ENCODE measurements around the gene MATK.

Gene MATK

GRCh38 chr19:3823350-3823713, 37.2 kb upstream of the MATK start:
- no peak for DNase-seq
- no peak overlapping the region for H4K5ac ChIP-seq (ENCODE audit: low read length)

GRCh38 chr19:3822683-3823349, 36.6 kb upstream of the MATK start:
- H2BK120ac ChIP-seq (ENCODE audit: low read depth, low read length), result no peak overlapping the region
- no peak overlapping the region for H3K27ac ChIP-seq (ENCODE audit: low read depth, low read length)
- no peaks in the 10 kb centered on the region for H3K27me3 ChIP-seq (ENCODE audit: insufficient read depth, low read length, poor library complexity)
- H3K18ac ChIP-seq (ENCODE audit: low read length), result no peak overlapping the region
- no peak overlapping the region for H2AK5ac ChIP-seq (ENCODE audit: low read length)
- no peak overlapping the region for H2BK5ac ChIP-seq (ENCODE audit: low read length)
- no CpG with 5 or more reads among the region's 26 CpGs for WGBS (ENCODE audit: extremely low coverage, insufficient coverage, low lambda C conversion rate)
- H4K8ac ChIP-seq (ENCODE audit: low read depth, low read length), result no peak overlapping the region
- no peak overlapping the region for H2BK15ac ChIP-seq (replicated peaks; ENCODE audit: low read depth)
- H3K56ac ChIP-seq (ENCODE audit: low read length), result no peak overlapping the region
- no peak overlapping the region for H3K4me3 ChIP-seq (ENCODE audit: low read length)
- no peak overlapping the region for H3K23ac ChIP-seq (ENCODE audit: low read length)
- no peaks in the 10 kb centered on the region for H3K79me1 ChIP-seq (ENCODE audit: low read length)
- no peaks in the 10 kb centered on the region for H3K4me1 ChIP-seq (ENCODE audit: control insufficient read depth, low read depth, low read length)
- no peaks in the 10 kb centered on the region for H3K36me3 ChIP-seq (ENCODE audit: control insufficient read depth, insufficient read depth, low read length)
- H3K4me2 ChIP-seq (ENCODE audit: low read length), result no peak overlapping the region
- H3K4ac ChIP-seq (ENCODE audit: low read depth, low read length), result no peak overlapping the region
- no peak overlapping the region for H4K5ac ChIP-seq (ENCODE audit: low read length)
- H3K9ac ChIP-seq (ENCODE audit: low read length), result no peak overlapping the region
- no peaks in the 10 kb centered on the region for H3K79me2 ChIP-seq (ENCODE audit: control insufficient read depth, insufficient read depth, low read length)
- DNase-seq, result no peak

More at GRCh38 chr19:3823350-3823713, 37.2 kb upstream of the MATK start:
- Histone ChIP-seq H3K36me3 (ENCODE audit: control insufficient read depth, insufficient read depth, low read length) (no peaks in the 10 kb centered on the region), H3K79me1 (ENCODE audit: low read length) (no peaks in the 10 kb centered on the region), H3K27me3 (ENCODE audit: insufficient read depth, low read length, poor library complexity) (no peaks in the 10 kb centered on the region), H3K18ac (ENCODE audit: low read length) (no peak overlapping the region), H3K9ac (ENCODE audit: low read length) (no peak overlapping the region), H3K56ac (ENCODE audit: low read length) (no peak overlapping the region), H3K4me2 (ENCODE audit: low read length) (no peak overlapping the region), H2BK15ac (replicated peaks; ENCODE audit: low read depth) (no peak overlapping the region), H4K8ac (ENCODE audit: low read depth, low read length) (no peak overlapping the region), H3K4me3 (ENCODE audit: low read length) (no peak overlapping the region), H2BK120ac (ENCODE audit: low read depth, low read length) (no peak overlapping the region), H3K4ac (ENCODE audit: low read depth, low read length) (no peak overlapping the region), H3K27ac (ENCODE audit: low read depth, low read length) (no peak overlapping the region), H2AK5ac (ENCODE audit: low read length) (no peak overlapping the region), H2BK5ac (ENCODE audit: low read length) (no peak overlapping the region), H3K79me2 (ENCODE audit: control insufficient read depth, insufficient read depth, low read length) (no peaks in the 10 kb centered on the region), H3K4me1 (ENCODE audit: control insufficient read depth, low read depth, low read length) (no peaks in the 10 kb centered on the region), H3K23ac (ENCODE audit: low read length) (no peak overlapping the region)
- WGBS (ENCODE audit: extremely low coverage, insufficient coverage, low lambda C conversion rate), result no CpG with 5 or more reads among the region's 10 CpGs

GRCh38 chr19:3821857-3822364, 35.7 kb upstream of the MATK start:
- no CpG with 5 or more reads among the region's 43 CpGs for WGBS (ENCODE audit: extremely low coverage, insufficient coverage, low lambda C conversion rate)
- DNase-seq, result peak; percentile 64
- H2BK15ac ChIP-seq (replicated peaks; ENCODE audit: low read depth), result no peak overlapping the region
- H3K36me3 ChIP-seq (ENCODE audit: control insufficient read depth, insufficient read depth, low read length), result no peaks in the 10 kb centered on the region
- no peak overlapping the region for H3K9ac ChIP-seq (ENCODE audit: low read length)
- H3K79me2 ChIP-seq (ENCODE audit: control insufficient read depth, insufficient read depth, low read length), result no peaks in the 10 kb centered on the region
- H4K5ac ChIP-seq (ENCODE audit: low read length), result no peak overlapping the region
- H3K4me2 ChIP-seq (ENCODE audit: low read length), result no peak overlapping the region
- H3K79me1 ChIP-seq (ENCODE audit: low read length), result no peaks in the 10 kb centered on the region
- H4K8ac ChIP-seq (ENCODE audit: low read depth, low read length), result no peak overlapping the region
- H3K4ac ChIP-seq (ENCODE audit: low read depth, low read length), result no peak overlapping the region
- H3K27me3 ChIP-seq (ENCODE audit: insufficient read depth, low read length, poor library complexity), result no peaks in the 10 kb centered on the region
- H3K4me3 ChIP-seq (ENCODE audit: low read length), result no peak overlapping the region
- H3K27ac ChIP-seq (ENCODE audit: low read depth, low read length), result no peak overlapping the region
- H3K56ac ChIP-seq (ENCODE audit: low read length), result no peak overlapping the region
- H3K4me1 ChIP-seq (ENCODE audit: control insufficient read depth, low read depth, low read length), result no peaks in the 10 kb centered on the region
- no peak overlapping the region for H3K23ac ChIP-seq (ENCODE audit: low read length)
- no peak overlapping the region for H3K18ac ChIP-seq (ENCODE audit: low read length)
- H2BK5ac ChIP-seq (ENCODE audit: low read length), result no peak overlapping the region
- H2AK5ac ChIP-seq (ENCODE audit: low read length), result no peak overlapping the region
- H2BK120ac ChIP-seq (ENCODE audit: low read depth, low read length), result no peak overlapping the region

GRCh38 chr19:3821156-3821555, 35.0 kb upstream of the MATK start:
- no peaks in the 10 kb centered on the region for H3K27me3 ChIP-seq (ENCODE audit: insufficient read depth, low read length, poor library complexity)
- H3K36me3 ChIP-seq (ENCODE audit: control insufficient read depth, insufficient read depth, low read length), result no peaks in the 10 kb centered on the region
- H2BK15ac ChIP-seq (replicated peaks; ENCODE audit: low read depth), result no peak overlapping the region
- H4K5ac ChIP-seq (ENCODE audit: low read length), result no peak overlapping the region
- H3K27ac ChIP-seq (ENCODE audit: low read depth, low read length), result no peak overlapping the region
- H3K56ac ChIP-seq (ENCODE audit: low read length), result no peak overlapping the region
- no peaks in the 10 kb centered on the region for H3K79me2 ChIP-seq (ENCODE audit: control insufficient read depth, insufficient read depth, low read length)
- no peak overlapping the region for H2AK5ac ChIP-seq (ENCODE audit: low read length)
- DNase-seq, result no peak
- no peak overlapping the region for H4K8ac ChIP-seq (ENCODE audit: low read depth, low read length)
- no peak overlapping the region for H3K4me3 ChIP-seq (ENCODE audit: low read length)
- H3K9ac ChIP-seq (ENCODE audit: low read length), result no peak overlapping the region
- H3K23ac ChIP-seq (ENCODE audit: low read length), result no peak overlapping the region
- H3K4me2 ChIP-seq (ENCODE audit: low read length), result no peak overlapping the region
- H3K4me1 ChIP-seq (ENCODE audit: control insufficient read depth, low read depth, low read length), result no peaks in the 10 kb centered on the region
- no peak overlapping the region for H2BK120ac ChIP-seq (ENCODE audit: low read depth, low read length)
- H3K79me1 ChIP-seq (ENCODE audit: low read length), result no peaks in the 10 kb centered on the region
- no CpG with 5 or more reads among the region's 23 CpGs for whole genome bisulfite sequencing (ENCODE audit: extremely low coverage, insufficient coverage, low lambda C conversion rate)
- no peak overlapping the region for H3K18ac ChIP-seq (ENCODE audit: low read length)
- no peak overlapping the region for H2BK5ac ChIP-seq (ENCODE audit: low read length)
- H3K4ac ChIP-seq (ENCODE audit: low read depth, low read length), result no peak overlapping the region

- Histone ChIP-seq H3K23ac (ENCODE audit: low read length) (no peak overlapping the region), H3K56ac (ENCODE audit: low read length) (no peak overlapping the region), H2BK120ac (ENCODE audit: low read depth, low read length) (no peak overlapping the region), H4K5ac (ENCODE audit: low read length) (no peak overlapping the region), H3K4me3 (ENCODE audit: low read length) (no peak overlapping the region), H2AK5ac (ENCODE audit: low read length) (no peak overlapping the region), H3K4ac (ENCODE audit: low read depth, low read length) (no peak overlapping the region), H3K36me3 (ENCODE audit: control insufficient read depth, insufficient read depth, low read length) (no peaks in the 10 kb centered on the region), H3K79me2 (ENCODE audit: control insufficient read depth, insufficient read depth, low read length) (no peaks in the 10 kb centered on the region), H3K79me1 (ENCODE audit: low read length) (no peaks in the 10 kb centered on the region), H3K9ac (ENCODE audit: low read length) (no peak overlapping the region), H3K4me1 (ENCODE audit: control insufficient read depth, low read depth, low read length) (no peaks in the 10 kb centered on the region), H3K27ac (ENCODE audit: low read depth, low read length) (no peak overlapping the region), H2BK5ac (ENCODE audit: low read length) (no peak overlapping the region), H4K8ac (ENCODE audit: low read depth, low read length) (no peak overlapping the region), H3K27me3 (ENCODE audit: insufficient read depth, low read length, poor library complexity) (no peaks in the 10 kb centered on the region), H2BK15ac (replicated peaks; ENCODE audit: low read depth) (no peak overlapping the region), H3K4me2 (ENCODE audit: low read length) (no peak overlapping the region), H3K18ac (ENCODE audit: low read length) (no peak overlapping the region)
- WGBS (ENCODE audit: extremely low coverage, insufficient coverage, low lambda C conversion rate), result no CpG with 5 or more reads among the region's 19 CpGs
- no peak for DNase-seq
These were observed 33.8 kb upstream of the MATK start for GRCh38 chr19:3819989-3820388.

- H3K23ac ChIP-seq (ENCODE audit: low read length), result no peak overlapping the region
- no CpG with 5 or more reads among the region's 31 CpGs for WGBS (ENCODE audit: extremely low coverage, insufficient coverage, low lambda C conversion rate)
- no peak overlapping the region for H2BK5ac ChIP-seq (ENCODE audit: low read length)
These were observed 32.7 kb upstream of the MATK start for GRCh38 chr19:3818918-3819317.

More at GRCh38 chr19:3818918-3819317, 32.7 kb upstream of the MATK start:
- Histone ChIP-seq H3K79me1 (ENCODE audit: low read length) (no peaks in the 10 kb centered on the region), H2AK5ac (ENCODE audit: low read length) (no peak overlapping the region), H2BK15ac (replicated peaks; ENCODE audit: low read depth) (no peak overlapping the region), H2BK120ac (ENCODE audit: low read depth, low read length) (no peak overlapping the region), H3K4me2 (ENCODE audit: low read length) (no peak overlapping the region), H3K4ac (ENCODE audit: low read depth, low read length) (no peak overlapping the region), H4K8ac (ENCODE audit: low read depth, low read length) (no peak overlapping the region), H3K4me1 (ENCODE audit: control insufficient read depth, low read depth, low read length) (no peaks in the 10 kb centered on the region), H4K5ac (ENCODE audit: low read length) (no peak overlapping the region), H3K79me2 (ENCODE audit: control insufficient read depth, insufficient read depth, low read length) (no peaks in the 10 kb centered on the region), H3K27me3 (ENCODE audit: insufficient read depth, low read length, poor library complexity) (no peaks in the 10 kb centered on the region), H3K36me3 (ENCODE audit: control insufficient read depth, insufficient read depth, low read length) (no peaks in the 10 kb centered on the region), H3K9ac (ENCODE audit: low read length) (no peak overlapping the region), H3K4me3 (ENCODE audit: low read length) (no peak overlapping the region), H3K56ac (ENCODE audit: low read length) (no peak overlapping the region), H3K27ac (ENCODE audit: low read depth, low read length) (no peak overlapping the region), H3K18ac (ENCODE audit: low read length) (no peak overlapping the region)
- DNase-seq, result no peak
